Measurements from ENCODE around the gene EZH2.

The EZH2 gene

DNA sequence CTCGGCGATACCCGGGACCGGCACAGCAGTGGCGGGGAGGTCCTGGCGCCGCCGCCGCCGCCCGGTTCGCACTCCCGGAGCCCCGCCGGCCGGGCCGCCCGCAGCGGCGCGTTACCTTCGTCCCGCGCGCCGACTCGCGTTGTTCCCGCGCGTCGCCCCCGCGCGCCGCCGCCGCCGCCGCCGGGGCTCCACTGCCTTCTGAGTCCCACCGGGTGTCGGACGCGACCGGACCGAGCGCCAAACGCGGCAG, at the start of gene EZH2:
Gene EZH2, minus strand, starts transcription at position 243 of the 250 bp plus-strand sequence. CDS start 36,993 bp downstream, outside the sequence.
- no peak for DNase-seq

DNA sequence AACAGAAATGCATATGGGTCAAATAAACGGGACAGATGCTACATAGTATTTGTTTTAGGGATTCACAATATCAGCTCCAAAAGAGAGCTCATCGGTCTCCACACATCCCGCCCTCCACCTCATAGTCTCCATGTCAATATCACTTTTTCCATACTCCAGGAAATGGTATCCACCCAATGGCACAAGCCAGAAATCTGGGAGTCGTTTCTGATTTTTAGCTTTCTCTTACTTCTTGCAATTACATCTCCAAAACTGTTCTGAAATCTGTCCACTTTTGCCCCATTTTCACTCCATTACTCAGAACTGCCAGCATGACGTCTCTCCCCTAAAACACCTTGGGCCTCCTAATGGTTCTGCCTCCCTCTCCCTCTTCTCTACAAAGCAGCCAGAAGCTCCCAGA, 47.4 kb upstream of the EZH2 start:
- no peak for DNase-seq

DNA sequence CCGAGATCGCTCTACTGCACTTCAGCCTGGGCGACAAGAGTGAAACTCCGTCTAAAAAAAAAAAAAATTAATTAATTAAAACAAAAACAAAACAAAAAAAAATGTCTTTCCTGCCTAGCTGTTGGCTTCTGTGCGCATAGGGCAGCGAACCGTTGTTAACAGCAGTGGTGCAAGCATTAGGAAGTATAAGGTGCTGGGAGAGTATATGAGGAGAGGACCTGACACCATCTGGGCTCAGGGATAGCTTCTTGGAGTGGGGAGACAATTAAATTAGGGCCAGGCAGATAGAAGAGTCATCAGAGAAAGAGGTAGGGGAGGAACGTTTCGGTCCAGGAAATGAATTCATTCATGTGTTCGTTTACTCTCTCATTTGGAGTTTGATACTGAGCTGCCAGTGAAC, 46.2 kb upstream of the EZH2 start:
- no peak for DNase-seq

DNA sequence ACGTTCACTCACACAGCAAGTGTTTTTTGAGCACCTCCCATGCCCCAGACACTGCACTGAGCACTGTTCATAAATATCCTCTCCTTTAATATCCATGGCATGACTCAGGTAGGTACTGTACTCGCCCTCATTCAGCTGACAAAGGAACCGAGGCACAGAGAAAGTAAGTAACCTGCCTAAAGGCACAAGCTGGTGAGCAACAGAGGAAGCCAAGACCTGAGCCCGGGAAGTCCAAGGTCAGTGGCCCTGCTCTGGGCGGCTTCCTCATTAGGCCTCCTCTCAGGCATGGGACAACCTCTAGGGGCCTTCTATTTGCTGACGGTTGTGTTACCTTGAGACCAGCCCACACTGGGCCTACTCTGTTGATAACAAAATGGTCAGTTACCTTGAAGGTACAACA, 45.1 kb upstream of the EZH2 start:
- DNase-seq, result no peak

DNA sequence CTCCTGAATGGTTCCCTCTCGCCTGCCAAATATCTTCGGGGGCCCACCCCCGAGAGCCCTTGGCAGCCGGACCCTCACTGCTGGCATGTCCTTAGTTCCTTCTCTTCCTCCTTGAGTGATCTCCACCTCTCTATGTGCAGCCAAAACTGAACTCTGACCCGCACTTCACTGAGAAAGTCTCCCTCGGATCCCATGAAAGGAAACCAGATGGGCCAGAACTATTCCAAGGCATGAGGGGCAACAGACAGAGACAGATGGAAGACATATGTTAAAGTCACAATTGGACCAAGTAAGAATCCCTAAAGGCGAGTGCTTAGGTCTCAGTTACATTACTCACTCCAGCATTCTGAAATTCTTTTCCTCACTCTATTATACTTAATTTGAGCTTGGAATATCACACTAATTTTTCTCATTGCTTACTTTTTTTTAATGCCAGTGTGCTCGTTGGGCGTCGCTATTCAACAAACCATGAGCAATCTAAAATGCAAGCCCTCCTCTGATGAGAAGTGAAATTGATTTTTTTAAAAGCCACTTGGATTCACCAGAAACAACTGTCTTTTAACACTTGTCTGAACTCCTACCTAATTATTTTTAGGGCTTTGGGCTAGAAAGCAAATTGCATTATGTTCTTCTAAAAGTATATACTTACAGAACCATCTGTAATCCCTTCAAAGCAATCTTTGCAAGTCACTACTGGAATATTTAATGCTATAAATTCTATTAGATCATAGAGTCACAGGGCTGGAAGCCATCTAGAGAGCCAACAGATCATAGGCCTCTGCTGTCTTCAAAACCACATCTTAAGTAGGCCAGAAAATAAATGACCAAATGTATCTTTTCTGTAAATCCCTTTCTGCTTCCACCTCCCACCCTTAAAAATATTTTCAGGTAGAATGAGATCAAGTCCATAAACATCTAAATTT, 43.3 kb upstream of the EZH2 start:
- DNase-seq, result no peak

DNA sequence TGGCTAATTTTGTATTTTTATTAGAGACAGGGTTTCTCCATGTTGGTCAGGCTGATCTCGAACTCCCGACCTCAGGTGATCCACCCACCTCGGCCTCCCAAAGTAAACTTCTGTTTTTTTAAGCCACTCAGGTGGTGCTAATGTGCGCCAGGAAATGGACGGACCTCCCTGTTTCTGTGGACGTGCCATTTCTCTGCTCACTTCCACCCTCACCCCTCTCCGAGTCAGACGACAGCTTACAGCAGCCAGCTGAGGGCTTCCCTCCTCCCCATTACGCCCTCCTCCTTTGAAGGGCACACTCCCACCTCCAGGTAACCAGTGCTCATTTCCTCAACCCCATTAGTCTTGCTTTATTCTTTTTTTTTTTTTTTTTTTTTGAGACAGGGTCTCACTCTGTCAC, 41.7 kb upstream of the EZH2 start:
- no peak for DNase-seq

DNA sequence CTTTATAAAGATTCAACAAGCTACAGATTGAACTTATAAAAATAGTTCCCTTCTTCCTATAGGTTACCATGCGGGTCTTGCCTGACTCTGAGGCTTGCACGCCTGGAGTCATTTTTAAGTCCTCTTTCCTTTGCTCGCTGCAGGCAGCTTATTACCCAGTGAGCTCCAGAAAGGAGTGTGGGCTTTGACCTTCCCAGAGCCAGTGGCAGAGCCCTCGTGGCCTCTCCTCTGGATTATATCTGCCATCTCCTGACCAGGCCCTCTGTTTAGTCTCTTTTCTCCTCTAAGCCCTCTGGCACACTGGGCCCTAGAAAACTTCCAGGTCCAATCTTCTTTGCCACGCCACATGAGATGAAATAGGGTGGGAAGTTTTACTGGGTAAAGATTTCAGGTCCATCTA, 39.9 kb upstream of the EZH2 start:
- no peak for DNase-seq

DNA sequence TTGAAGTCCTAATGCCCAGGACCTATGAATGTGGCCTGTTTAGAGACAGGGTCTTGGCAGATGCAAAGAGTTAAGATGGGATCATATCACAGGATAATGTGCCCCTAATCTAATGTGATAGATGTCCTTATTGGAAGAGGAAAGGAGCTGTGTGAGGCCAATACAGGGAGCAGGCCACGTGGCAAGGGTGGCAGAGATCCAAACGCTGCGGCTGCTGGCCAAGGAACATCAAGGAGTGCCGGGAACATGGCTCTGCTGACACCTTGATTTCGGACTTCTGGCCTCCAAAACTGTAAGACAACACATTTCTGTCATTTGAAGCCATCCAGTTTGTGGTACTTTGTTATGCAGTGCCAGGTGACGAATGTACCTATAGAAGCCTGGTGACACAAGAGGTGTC, 37.7 kb upstream of the EZH2 start:
- no peak for DNase-seq

DNA sequence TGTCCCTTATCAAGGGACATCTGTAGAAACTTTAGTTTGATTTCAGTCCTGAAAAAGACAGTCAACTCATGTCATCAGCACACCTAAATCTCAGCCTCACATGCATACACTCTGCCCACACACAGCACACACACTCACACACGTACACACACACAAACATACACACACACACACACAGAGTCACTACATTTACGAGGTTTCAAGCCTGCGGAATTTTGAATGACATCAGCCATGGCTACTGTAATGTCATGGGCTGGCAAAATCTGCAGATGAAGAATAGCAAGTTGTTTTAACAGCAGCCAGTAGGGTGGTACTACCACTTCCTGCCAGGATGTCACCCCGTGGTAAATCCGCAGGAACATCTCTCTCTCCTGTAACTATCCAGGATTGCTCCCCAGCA, 37.1 kb upstream of the EZH2 start:
- DNase-seq, result no peak

DNA sequence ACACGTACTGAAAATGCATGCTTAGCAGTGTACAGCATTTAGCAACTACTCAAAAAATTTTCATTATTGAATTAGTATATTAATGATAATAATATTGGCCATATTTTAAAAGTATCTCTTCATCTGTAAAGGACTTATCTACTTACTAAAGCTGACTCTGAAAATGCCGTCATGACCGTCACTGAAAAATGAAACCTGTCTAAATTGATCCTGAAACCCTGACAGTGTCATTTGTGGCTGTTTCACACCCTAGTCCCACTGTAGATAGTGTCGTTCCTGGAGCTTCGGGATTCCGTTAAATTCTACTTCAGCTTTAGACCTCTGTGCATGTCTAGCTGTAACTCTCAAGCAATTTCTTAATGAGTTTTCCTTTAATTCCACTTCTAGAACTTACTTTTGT, 35.8 kb upstream of the EZH2 start:
- no peak for DNase-seq

DNA sequence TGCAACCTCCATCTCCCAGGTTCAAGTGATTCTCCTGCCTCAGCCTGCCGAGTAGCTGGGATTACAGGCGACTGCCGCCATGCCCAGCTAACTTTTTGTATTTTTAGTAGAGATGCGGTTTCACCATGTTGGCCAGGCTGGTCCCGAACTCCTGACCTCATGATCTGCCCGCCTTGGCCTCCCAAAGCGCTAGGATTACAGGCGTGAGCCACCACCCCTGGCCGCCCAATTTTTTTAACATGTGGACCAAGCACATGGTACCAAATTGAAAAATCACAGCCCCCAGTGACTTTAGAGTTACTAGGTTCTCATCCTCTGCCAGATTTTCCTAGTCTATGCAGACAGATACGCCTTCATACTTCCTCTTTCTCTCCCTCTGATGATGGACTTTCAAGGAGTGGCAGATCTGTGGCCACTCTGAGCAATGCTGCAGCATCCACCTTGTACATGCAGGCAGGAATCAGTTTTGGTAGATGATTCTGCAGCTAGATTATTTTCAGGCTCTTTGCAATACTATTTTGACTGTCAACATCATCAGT, 34.0 kb upstream of the EZH2 start:
- no peak for DNase-seq

DNA sequence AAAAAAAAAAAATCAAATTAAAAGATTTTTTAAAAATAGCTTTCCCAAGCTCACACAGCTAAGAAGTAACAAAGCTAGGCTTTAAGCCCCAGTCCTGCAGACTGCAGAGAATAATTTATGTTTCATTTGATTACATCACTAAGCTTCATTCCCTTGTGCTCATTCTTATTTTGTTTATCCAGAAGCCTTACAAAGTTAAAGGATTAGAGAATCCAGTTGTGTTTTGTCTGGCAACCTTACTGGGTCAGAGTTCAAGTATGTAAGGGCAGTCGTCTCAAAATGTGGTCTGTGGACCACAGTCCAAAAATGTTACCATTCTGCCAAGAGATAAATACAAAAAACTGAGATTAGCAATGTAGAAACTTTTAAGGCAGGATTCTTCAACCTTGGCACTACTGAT, 32.1 kb upstream of the EZH2 start:
- no peak for DNase-seq

DNA sequence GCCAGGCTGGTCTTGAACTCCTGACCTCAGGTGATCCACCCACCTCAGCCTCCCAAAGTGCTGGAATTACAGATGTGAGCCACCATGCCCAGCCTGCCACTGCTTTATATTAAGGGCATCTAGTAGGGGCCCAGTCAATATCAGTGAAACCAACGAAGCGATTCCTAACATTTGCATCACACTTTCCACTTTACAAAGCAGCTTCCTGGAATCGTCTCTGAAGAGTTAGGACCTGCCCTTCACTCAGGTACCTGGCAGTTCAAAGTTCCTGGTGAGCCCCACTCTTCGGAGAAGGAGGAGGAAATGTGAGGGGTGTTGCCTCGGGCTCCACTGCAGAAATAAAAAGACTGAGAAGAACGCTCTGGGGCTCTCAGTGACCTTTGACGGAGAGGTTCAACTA, 31.1 kb upstream of the EZH2 start:
- no peak for DNase-seq

DNA sequence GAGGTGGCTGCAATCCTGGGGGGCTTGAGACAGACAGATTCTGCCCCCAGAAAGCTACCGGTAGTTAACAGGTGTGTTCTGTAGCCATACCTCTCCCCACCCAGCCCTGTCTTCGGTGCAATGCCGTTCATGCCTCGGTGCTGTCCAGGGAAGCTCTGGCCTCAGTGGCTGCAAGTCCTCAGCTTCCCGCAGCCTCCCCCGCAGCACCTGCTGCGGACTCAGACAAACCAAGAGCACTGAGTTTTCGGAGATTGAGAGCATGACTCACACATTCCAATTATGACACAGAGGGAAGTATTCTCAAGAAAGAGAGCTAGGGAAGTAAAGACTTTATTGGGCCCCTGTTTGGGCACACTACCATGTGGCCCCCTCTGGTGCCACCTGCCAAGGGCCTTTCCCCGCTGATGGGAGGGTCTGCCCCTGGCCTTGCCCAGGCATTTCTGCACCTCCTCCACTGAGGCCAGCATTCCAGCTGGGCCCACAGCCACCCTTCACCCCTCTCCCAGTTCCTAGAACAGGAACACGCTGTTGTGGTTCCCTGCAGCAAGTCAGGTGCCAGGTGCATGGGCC, 30.2 kb upstream of the EZH2 start:
- peak; percentile 64 for DNase-seq

DNA sequence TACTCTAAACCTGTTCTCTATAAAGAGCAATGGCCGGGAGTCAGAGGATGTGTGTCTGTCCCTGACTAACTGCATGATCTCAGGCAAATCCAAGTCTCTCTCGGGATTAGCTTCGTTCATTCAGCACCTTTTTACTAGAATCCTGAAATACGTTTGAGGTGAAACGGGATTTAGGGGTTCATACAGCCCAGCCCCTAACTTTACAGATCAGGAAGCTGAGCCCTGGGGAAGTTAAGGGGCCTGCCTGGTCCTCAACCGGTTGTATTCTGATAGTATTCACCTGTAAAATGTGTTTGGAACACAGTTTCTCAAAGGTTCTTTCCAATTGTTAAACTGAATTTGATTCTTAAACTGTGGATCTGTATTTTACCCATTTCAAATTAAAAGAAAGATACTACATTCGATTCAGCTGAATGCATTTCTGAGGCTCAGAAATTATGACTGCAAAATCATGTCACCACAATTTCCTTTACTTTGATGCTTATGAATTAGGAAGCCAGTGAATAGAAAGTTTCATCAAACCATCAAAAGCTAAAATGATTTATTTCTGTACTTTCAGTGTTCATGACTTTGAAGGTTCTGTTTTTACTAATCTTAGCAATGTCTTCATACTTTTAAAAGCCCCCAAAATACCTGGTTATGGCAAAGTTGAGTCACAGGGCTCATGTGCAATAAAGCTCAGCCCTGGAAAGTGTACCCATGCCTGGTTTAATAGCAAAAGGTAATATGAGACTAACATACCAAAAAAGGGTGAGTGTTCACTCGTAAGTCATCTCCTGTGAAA, 28.9 kb upstream of the EZH2 start:
- DNase-seq, result peak; percentile 58

DNA sequence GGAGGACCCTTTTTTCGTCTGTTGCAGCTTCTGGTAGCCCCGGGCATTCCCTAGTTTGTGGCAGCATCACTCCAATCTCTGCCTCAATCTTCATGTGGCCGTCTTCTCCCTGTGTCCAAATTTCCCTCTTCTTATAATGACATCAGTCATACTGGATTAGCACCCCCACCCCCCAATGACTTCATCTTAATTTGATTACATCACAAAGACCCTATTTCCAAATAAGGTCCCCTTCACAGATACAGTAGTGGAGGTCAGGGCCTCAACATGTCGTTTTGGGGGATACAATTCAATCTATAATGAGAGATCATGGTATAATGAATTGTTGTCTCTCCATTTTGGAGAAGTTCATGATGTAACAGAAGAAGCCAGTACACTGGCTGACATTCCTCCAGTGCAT, 28.1 kb upstream of the EZH2 start:
- DNase-seq, result no peak

DNA sequence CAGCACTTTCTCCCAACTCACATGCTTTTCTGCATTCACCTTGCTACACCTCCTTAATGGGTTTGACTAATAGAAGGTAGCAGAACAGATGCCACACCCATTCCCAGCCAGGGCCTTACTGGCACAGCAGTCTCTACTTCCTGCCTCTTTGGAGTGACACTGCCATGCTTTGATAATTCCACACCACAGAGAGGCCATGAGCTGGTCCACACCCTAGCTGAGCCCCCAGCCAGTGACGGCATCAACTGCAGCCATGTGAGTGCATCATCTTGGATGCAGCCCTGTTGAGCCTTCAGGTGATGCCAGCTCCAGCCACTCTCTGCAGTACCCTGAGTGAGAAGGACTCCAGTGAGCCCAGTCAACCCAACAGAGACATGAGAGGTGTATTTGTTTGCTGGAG, 27.5 kb upstream of the EZH2 start:
- DNase-seq, result no peak

DNA sequence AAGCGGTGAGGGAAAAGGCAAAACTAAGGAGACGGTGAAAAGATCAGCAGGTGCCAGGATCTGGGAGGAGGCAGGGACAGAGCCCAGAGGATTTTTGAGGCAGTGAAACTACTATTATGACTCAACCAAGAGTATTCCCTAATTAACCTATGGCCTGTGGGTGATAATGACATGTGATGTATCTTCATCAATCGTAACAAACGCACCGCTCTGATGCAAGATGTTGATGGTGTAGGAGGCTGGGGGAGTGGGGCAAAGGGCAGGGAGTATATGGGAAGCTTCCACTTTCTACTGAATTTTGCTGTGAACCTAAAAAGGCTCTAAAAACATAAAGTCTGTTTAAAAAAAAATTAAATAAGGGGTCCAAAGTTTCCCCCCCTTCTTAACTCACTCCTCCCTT, 25.5 kb upstream of the EZH2 start:
- no peak for DNase-seq

DNA sequence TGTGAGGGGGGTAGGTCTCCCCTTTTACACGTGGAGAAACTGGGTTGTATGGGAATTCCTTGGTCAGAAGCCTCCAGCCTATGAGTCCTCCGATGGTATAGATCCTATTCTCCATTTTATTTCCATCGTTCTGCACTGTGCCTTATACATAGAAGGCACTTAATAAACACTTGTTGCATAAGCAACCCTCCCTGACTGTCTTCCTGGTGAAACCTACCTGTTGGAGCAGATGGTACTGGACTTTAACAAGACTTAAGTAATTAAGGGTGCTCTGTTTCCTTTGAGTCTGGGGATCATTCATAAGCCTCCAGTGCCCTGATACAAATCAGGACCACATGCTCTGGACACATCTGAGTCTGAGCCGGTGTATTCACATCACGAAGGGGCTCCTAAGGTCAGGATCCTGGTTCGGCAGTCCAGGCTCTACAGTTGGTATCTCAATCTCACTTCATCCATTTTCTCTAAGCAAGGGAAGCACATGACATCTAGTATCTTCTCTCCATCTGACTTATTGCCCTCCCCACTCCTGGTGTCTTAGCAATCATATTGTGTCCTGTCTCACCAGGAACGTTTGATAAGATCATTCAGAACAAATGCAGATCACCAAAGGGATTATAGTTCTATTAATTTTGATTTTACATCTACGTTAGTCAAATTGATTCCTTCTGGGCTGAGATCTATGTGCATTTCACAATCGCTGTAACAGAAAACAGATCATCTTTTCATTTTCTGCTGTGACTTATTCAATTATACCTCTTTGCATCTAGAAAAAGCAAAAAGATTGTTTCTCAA, 22.8 kb upstream of the EZH2 start:
- DNase-seq, result no peak

DNA sequence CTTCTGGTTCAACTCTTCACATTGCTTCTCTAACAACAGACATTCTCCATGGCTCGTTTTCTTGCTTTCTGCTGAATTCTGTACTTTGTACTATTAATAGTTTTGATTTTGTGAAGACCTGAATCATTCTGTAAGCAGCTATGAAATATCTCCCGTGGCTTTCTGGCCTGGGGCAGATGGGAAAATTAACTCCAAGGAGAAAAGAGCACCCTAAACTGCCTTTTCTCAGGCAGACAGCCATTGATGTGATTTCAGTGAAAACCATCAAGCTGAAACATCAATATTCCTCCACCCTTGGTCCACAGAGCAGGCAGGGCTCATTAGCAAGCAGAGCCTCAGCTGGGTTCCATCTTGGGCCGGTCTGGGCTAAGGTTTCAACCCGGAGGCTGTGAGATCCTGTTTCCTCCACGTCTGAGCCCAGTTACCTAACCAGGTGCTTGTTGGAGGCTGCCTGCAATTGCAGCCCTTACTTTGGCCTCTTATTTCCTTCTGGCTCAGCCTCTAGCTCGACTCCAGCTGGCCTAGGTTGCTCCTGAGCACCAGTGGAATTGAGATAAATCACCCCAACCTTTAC, 21.1 kb upstream of the EZH2 start:
- DNase-seq, result no peak

DNA sequence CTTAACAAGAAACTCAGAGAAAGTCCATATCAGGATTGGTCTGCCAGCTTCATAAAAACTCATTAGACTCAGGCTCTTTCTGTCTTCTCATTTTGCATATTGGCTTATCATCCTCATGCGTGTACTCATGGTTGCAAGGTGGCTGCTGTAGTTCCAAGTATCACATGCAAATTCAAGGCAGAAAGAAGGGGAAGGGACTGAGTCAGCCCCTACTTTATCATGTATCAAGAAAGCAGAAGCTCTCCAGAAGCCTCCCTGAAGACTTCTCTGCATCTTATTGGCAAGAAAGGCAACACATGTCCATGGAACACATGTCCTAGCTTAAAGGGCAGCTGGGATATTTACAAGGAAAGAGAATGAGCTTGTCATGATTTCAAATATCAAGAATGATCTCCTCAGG, 19.4 kb upstream of the EZH2 start:
- no peak for DNase-seq

DNA sequence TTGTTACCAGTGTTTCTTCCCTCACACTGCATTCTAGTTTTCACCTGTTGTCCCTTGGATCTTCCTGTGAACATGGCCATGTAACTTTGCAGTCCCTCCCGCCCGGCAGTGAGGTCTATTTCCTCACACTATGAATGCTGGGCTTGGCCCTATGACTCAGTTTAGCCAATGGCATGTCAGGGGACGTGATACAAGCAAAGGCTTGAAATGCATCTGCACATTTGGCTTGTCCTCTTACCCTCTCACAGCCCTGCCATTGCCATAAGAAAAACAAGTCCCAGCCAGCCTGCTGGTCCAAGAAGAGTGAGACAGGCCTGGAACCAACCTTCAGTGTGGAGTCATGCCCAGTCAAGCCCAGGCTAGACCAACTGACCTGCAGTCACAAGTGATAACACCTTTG, 17.1 kb upstream of the EZH2 start:
- DNase-seq, result no peak

All from activated naive CD4-positive, alpha-beta T cell treated with Interleukin-2 at 50 U/mL for 16 hours (primary cell).